Transverse colon (tissue), 4 donors: ENCODE data around the gene ACTL6B.

ENCODE experiments used
- EP300 ChIP-seq: sonication (generic); formaldehyde crosslinking; IDR thresholded peaks from one replicate; pipeline ENCODE4 v1.6.1; 2017; ENCODE audit warnings: antibody characterized with exemption, low read depth
- POLR2A ChIP-seq: fragments of 450-650 bp; IDR thresholded peaks from one replicate; pipeline ENCODE4 v1.6.1; 2016; ENCODE audit warnings: antibody characterized with exemption, mild to moderate bottlenecking, moderate library complexity
- POLR2AphosphoS5 ChIP-seq, 3 donors: sonication (generic); formaldehyde crosslinking; IDR thresholded peaks; one replicate each; pipeline ENCODE4 v1.6.1; 2016; ENCODE audit warnings: antibody characterized with exemption in 3 of 3
- TF ChIP-seq, protein P1 (sequence below), 5 experiments: fragments of 200-600 bp in 3 of 5; fragments of 450-650 bp in 2 of 5; sonication (generic) in 3 of 5; IDR thresholded peaks; 1 replicate in 2 of 5; 2 replicates in 3 of 5; pipeline ENCODE4 v1.5.1; 2016 to 2017; ENCODE audit warnings: antibody characterized with exemption in 5 of 5, inconsistent platforms in 3 of 5, mild to moderate bottlenecking in 2 of 5, moderate library complexity in 1 of 5

DNA sequence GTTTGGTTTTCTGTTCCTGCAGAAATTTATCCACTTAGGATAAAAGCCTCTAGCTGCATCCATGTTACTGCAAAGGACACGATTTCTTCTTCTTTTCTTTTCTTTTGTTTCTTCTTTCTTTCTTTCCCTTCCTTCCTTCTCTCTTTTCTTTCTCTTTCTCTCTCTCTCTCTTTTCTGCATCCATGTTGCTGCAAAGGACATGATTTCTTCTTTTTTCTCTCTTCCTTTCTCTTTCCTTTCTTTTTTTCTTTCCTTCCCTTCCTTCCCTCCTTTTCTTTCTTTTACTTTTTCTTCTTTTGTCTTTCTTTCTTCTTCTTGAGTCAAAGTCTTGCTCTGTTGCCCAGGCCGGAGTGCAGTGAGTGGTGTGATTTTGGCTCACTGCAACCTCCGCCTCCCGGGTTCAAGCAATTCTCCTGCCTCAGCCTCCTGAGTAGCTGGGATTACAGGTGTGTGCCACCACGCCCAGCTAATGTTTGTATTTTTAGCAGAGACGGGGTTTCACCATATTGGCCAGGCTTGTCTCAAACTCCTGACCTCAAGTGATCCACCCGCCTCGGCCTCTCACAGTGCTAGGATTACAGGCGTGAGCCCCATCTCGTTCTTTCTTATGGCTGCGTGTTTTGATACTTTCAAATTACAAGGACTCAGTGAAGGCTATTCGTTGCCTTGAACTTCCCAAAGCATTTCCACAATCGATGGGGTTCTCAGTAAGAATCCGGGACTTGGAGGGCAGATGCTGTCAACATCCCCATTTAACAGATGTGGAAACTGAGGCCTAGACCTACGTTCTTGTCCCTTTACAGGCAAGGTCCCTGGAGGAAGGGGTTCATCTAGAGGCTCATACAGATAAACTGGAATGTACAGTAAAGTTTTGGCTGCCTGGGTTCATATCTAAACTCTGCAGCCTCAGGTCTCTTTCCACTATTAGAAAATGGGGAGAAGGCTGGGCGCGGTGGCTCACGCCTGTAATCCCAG lies 15.4 kb upstream of the ACTL6B start:
- TF ChIP-seq EP300 (no peak), POLR2A (no peak), POLR2AphosphoS5 (IDR thresholded peaks at IDR 0.05) (no peak)
- TF ChIP-seq, protein P1, sequence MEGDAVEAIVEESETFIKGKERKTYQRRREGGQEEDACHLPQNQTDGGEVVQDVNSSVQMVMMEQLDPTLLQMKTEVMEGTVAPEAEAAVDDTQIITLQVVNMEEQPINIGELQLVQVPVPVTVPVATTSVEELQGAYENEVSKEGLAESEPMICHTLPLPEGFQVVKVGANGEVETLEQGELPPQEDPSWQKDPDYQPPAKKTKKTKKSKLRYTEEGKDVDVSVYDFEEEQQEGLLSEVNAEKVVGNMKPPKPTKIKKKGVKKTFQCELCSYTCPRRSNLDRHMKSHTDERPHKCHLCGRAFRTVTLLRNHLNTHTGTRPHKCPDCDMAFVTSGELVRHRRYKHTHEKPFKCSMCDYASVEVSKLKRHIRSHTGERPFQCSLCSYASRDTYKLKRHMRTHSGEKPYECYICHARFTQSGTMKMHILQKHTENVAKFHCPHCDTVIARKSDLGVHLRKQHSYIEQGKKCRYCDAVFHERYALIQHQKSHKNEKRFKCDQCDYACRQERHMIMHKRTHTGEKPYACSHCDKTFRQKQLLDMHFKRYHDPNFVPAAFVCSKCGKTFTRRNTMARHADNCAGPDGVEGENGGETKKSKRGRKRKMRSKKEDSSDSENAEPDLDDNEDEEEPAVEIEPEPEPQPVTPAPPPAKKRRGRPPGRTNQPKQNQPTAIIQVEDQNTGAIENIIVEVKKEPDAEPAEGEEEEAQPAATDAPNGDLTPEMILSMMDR (IDR thresholded peaks at IDR 0.05): no peak
